ENCODE data around the gene CCDC86.

Gene CCDC86

GRCh38 chr11:60858731-60859464 lies 17.0 kb downstream of the CCDC86 start:
- Histone ChIP-seq H3K79me1 (ENCODE audit: low read length) (no peaks in the 10 kb centered on the region), H3K79me2 (ENCODE audit: control insufficient read depth, insufficient read depth, low read length, poor library complexity) (no peaks in the 10 kb centered on the region), H2AFZ (ENCODE audit: insufficient read depth, low read length, poor library complexity) (no peak overlapping the region), H3K4ac (ENCODE audit: low read depth, low read length) (no peak overlapping the region), H2BK5ac (ENCODE audit: low read depth, low read length, poor library complexity) (no peak overlapping the region), H4K91ac (ENCODE audit: low read depth, low read length) (no peak overlapping the region), H3K4me1 (ENCODE audit: control insufficient read depth in 1 of 2, insufficient read depth in 2 of 2, low read length in 2 of 2) (no peaks in the 10 kb centered on the region), H2AK5ac (ENCODE audit: low read length) (no peak overlapping the region), H3K27ac (ENCODE audit: low read depth, low read length) (no peak overlapping the region), H2BK12ac (ENCODE audit: low read length) (no peak overlapping the region), H3K36me3 (ENCODE audit: control insufficient read depth in 1 of 2, insufficient read depth in 2 of 2, low read length in 2 of 2) (no peaks in the 10 kb centered on the region), H4K8ac (ENCODE audit: low read depth, low read length) (no peak overlapping the region), H4K12ac (ENCODE audit: low read depth, low read length) (no peak overlapping the region), H3K9me3 (ENCODE audit: insufficient read depth, low read depth, low read length) (peaks cover 2% of the 10 kb centered on the region), H3K23ac (ENCODE audit: low read length) (no peak overlapping the region), H3K4me2 (ENCODE audit: low read length) (no peak overlapping the region), H3K27me3 (ENCODE audit: insufficient read depth, low read length) (no peaks in the 10 kb centered on the region), H3K4me3 (ENCODE audit: low read depth, low read length) (no peak overlapping the region), H3K9ac (ENCODE audit: low read length) (no peak overlapping the region), H2BK120ac (ENCODE audit: insufficient read depth, low read length, poor library complexity) (no peak overlapping the region), H3K14ac (ENCODE audit: low read length) (no peak overlapping the region), H3K18ac (ENCODE audit: low read length) (no peak overlapping the region)
- no peak for DNase-seq
- no CpG with 5 or more reads among the region's 4 CpGs for whole genome bisulfite sequencing (ENCODE audit: extremely low coverage, insufficient coverage, insufficient read length)

- Histone ChIP-seq H3K27me3 (ENCODE audit: insufficient read depth, low read length) (no peaks in the 10 kb centered on the region), H3K4ac (ENCODE audit: low read depth, low read length) (no peak overlapping the region), H3K4me3 (ENCODE audit: low read depth, low read length) (no peak overlapping the region), H2BK5ac (ENCODE audit: low read depth, low read length, poor library complexity) (no peak overlapping the region), H3K27ac (ENCODE audit: low read depth, low read length) (no peak overlapping the region), H2AK5ac (ENCODE audit: low read length) (no peak overlapping the region), H3K79me2 (ENCODE audit: control insufficient read depth, insufficient read depth, low read length, poor library complexity) (no peaks in the 10 kb centered on the region), H2BK12ac (ENCODE audit: low read length) (no peak overlapping the region), H3K14ac (ENCODE audit: low read length) (no peak overlapping the region), H4K91ac (ENCODE audit: low read depth, low read length) (no peak overlapping the region), H3K18ac (ENCODE audit: low read length) (no peak overlapping the region), H4K12ac (ENCODE audit: low read depth, low read length) (no peak overlapping the region), H2AFZ (ENCODE audit: insufficient read depth, low read length, poor library complexity) (no peak overlapping the region), H2BK120ac (ENCODE audit: insufficient read depth, low read length, poor library complexity) (no peak overlapping the region), H3K9me3 (ENCODE audit: insufficient read depth, low read depth, low read length) (peaks cover 2% of the 10 kb centered on the region), H3K4me1 (ENCODE audit: control insufficient read depth in 1 of 2, insufficient read depth in 2 of 2, low read length in 2 of 2) (no peaks in the 10 kb centered on the region), H3K4me2 (ENCODE audit: low read length) (no peak overlapping the region), H4K8ac (ENCODE audit: low read depth, low read length) (no peak overlapping the region), H3K79me1 (ENCODE audit: low read length) (no peaks in the 10 kb centered on the region), H3K9ac (ENCODE audit: low read length) (no peak overlapping the region), H3K23ac (ENCODE audit: low read length) (no peak overlapping the region), H3K36me3 (ENCODE audit: control insufficient read depth in 1 of 2, insufficient read depth in 2 of 2, low read length in 2 of 2) (no peaks in the 10 kb centered on the region)
- no CpG with 5 or more reads among the region's 15 CpGs for WGBS (ENCODE audit: extremely low coverage, insufficient coverage, insufficient read length)
- no peak for DNase-seq
Measured at GRCh38 chr11:60859616-60860250, 17.8 kb downstream of the CCDC86 start.

GRCh38 chr11:60860943-60861342 lies 19.0 kb downstream of the CCDC86 start:
- no peak overlapping the region for H3K4me2 ChIP-seq (ENCODE audit: low read length)
- no peak overlapping the region for H2BK5ac ChIP-seq (ENCODE audit: low read depth, low read length, poor library complexity)
- no peaks in the 10 kb centered on the region for H3K27me3 ChIP-seq (ENCODE audit: insufficient read depth, low read length)
- no peaks in the 10 kb centered on the region for H3K79me1 ChIP-seq (ENCODE audit: low read length)
- no peak overlapping the region for H3K9ac ChIP-seq (ENCODE audit: low read length)
- H3K36me3 ChIP-seq (ENCODE audit: control insufficient read depth in 1 of 2, insufficient read depth in 2 of 2, low read length in 2 of 2), result no peaks in the 10 kb centered on the region
- H3K9me3 ChIP-seq (ENCODE audit: insufficient read depth, low read depth, low read length), result peaks cover 2% of the 10 kb centered on the region
- no peak overlapping the region for H3K23ac ChIP-seq (ENCODE audit: low read length)
- no peak overlapping the region for H3K14ac ChIP-seq (ENCODE audit: low read length)
- no peak overlapping the region for H2AK5ac ChIP-seq (ENCODE audit: low read length)
- H2BK12ac ChIP-seq (ENCODE audit: low read length), result no peak overlapping the region
- WGBS (ENCODE audit: extremely low coverage, insufficient coverage, insufficient read length), result no CpG with 5 or more reads among the region's 7 CpGs
- H4K91ac ChIP-seq (ENCODE audit: low read depth, low read length), result no peak overlapping the region
- H2AFZ ChIP-seq (ENCODE audit: insufficient read depth, low read length, poor library complexity), result no peak overlapping the region
- no peak overlapping the region for H3K4ac ChIP-seq (ENCODE audit: low read depth, low read length)
- DNase-seq, result no peak
- H3K27ac ChIP-seq (ENCODE audit: low read depth, low read length), result no peak overlapping the region
- H3K4me1 ChIP-seq (ENCODE audit: control insufficient read depth in 1 of 2, insufficient read depth in 2 of 2, low read length in 2 of 2), result no peaks in the 10 kb centered on the region
- H3K79me2 ChIP-seq (ENCODE audit: control insufficient read depth, insufficient read depth, low read length, poor library complexity), result no peaks in the 10 kb centered on the region
- no peak overlapping the region for H2BK120ac ChIP-seq (ENCODE audit: insufficient read depth, low read length, poor library complexity)
- no peak overlapping the region for H4K8ac ChIP-seq (ENCODE audit: low read depth, low read length)
- no peak overlapping the region for H3K18ac ChIP-seq (ENCODE audit: low read length)
- no peak overlapping the region for H4K12ac ChIP-seq (ENCODE audit: low read depth, low read length)
- H3K4me3 ChIP-seq (ENCODE audit: low read depth, low read length), result no peak overlapping the region

- no peak for DNase-seq
Measured at GRCh38 chr11:60862171-60862570, 20.3 kb downstream of the CCDC86 start.

More at GRCh38 chr11:60862171-60862570, 20.3 kb downstream of the CCDC86 start:
- H3K79me2 ChIP-seq (ENCODE audit: control insufficient read depth, insufficient read depth, low read length, poor library complexity), result no peaks in the 10 kb centered on the region
- no peak overlapping the region for H2BK5ac ChIP-seq (ENCODE audit: low read depth, low read length, poor library complexity)
- no peaks in the 10 kb centered on the region for H3K36me3 ChIP-seq (ENCODE audit: control insufficient read depth in 1 of 2, insufficient read depth in 2 of 2, low read length in 2 of 2)
- H2BK12ac ChIP-seq (ENCODE audit: low read length), result no peak overlapping the region
- H3K4me1 ChIP-seq (ENCODE audit: control insufficient read depth in 1 of 2, insufficient read depth in 2 of 2, low read length in 2 of 2), result peaks cover under 1 to 1% of the 10 kb centered on the region in 2 experiments
- no peak overlapping the region for H3K27ac ChIP-seq (ENCODE audit: low read depth, low read length)
- H2AFZ ChIP-seq (ENCODE audit: insufficient read depth, low read length, poor library complexity), result no peak overlapping the region
- no peak overlapping the region for H2BK120ac ChIP-seq (ENCODE audit: insufficient read depth, low read length, poor library complexity)
- H3K4me2 ChIP-seq (ENCODE audit: low read length), result no peak overlapping the region
- H3K9ac ChIP-seq (ENCODE audit: low read length), result no peak overlapping the region
- no peak overlapping the region for H3K4ac ChIP-seq (ENCODE audit: low read depth, low read length)
- H3K79me1 ChIP-seq (ENCODE audit: low read length), result peaks cover under 1% of the 10 kb centered on the region
- H3K18ac ChIP-seq (ENCODE audit: low read length), result no peak overlapping the region
- H2AK5ac ChIP-seq (ENCODE audit: low read length), result no peak overlapping the region
- no peak overlapping the region for H3K23ac ChIP-seq (ENCODE audit: low read length)
- H4K8ac ChIP-seq (ENCODE audit: low read depth, low read length), result no peak overlapping the region
- WGBS (ENCODE audit: extremely low coverage, insufficient coverage, insufficient read length), result no CpG with 5 or more reads among the region's 9 CpGs
- H4K12ac ChIP-seq (ENCODE audit: low read depth, low read length), result no peak overlapping the region
- no peak overlapping the region for H4K91ac ChIP-seq (ENCODE audit: low read depth, low read length)
- peaks cover 2% of the 10 kb centered on the region for H3K9me3 ChIP-seq (ENCODE audit: insufficient read depth, low read depth, low read length)
- no peaks in the 10 kb centered on the region for H3K27me3 ChIP-seq (ENCODE audit: insufficient read depth, low read length)
- no peak overlapping the region for H3K14ac ChIP-seq (ENCODE audit: low read length)
- no peak overlapping the region for H3K4me3 ChIP-seq (ENCODE audit: low read depth, low read length)
